Heart left ventricle (tissue), 13 donors: Measurements from ENCODE around the gene HSPB6.

Experiments
- POLR2A ChIP-seq, 2 donors: fragments of 450-650 bp; IDR thresholded peaks; one replicate each; pipeline ENCODE4 v1.6.1; 2017; ENCODE audit warnings: antibody characterized with exemption in 2 of 2, mild to moderate bottlenecking in 2 of 2, moderate library complexity in 2 of 2
- TF ChIP-seq, protein P1 (sequence below), 12 donors: fragments of 200-600 bp; sonication (generic) in 4 of 12; IDR thresholded peaks; one replicate each; pipeline versions ENCODE4 v1.5.0 to v1.8.0; 2018 to 2022; ENCODE audit warnings: antibody characterized with exemption in 12 of 12, mild to moderate bottlenecking in 5 of 12
- donor health status: ischemic (EF 13 %, LVEDD 7.1; RV severe dilation, severe dysfunction).
- donor health status: DM: no; HTN: yes; CAD: no.
- donor health status: DM: no; HTN: no; CAD: no.
- donor health status: ischemic (EF 25% LVEDD 6.9; RV normal size, moderate dysfunction).
- donor health status: ischemic (EF 25% LVEDD 5.7; RV mildly dilated, moderate dysfunction).
- donor health status: ischemic (EF 35%, LVEDD 5.7; RV mildly dilated, moderate dysfunction).
- donor health status: nonischemic (EF 11% LVEDD 7.7; RV severe dilation, severe dysfunction).
- donor health status: DM: yes; HTN: yes; CAD: no.
- donor health status: PGD.
- donor health status: ischemic (EF 29% LVEDD 5.4; RV normal size, mild dysfunction).
- donor health status: nonischemic (EF 23%, LVEDD 6.1; RV moderate dilation, normal function).

DNA sequence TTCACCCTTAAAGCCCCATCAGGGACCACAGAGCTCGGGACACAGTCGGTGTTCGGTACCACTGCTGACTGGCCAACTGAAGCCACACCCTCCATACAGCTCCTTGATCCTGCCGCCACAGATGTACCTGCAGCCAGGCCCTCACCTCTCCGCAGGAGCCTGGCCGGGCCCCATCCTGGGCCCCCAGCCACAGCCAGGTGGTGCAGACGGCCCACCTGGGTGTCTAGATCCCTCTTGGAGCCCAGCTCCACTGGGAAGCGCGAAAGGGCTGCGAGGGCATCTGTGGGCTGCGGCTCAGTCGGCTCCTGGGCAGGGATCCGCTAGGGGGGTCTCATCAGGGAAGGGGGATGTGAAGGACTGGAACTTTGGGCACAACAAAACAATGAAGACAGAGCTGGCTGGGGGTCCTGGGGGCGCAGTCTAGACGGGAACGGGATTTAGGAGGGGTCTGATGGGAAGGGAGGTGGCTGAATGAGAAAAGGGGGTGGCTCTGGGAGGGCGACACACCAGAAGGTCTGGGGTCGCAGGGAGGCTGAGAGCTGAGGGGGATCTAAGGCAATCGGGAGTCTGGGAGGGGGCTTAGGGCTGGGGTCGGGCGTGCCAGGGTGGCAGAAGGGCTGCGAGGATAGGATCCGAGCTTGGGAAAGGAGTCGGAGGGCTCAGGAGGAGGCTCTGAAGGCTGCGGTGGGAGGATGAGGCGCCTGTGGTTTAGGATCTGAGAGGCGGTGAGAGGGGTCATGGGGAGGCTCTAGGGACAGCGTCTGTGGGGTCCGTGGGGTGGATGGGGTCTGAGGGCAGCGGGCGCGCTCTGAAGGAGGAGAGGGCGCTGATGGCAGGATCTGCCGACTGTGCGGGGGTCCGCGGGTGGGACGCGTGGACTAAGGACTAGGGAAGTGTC is 40.1 kb upstream of the HSPB6 start:
- TF ChIP-seq, protein P1, sequence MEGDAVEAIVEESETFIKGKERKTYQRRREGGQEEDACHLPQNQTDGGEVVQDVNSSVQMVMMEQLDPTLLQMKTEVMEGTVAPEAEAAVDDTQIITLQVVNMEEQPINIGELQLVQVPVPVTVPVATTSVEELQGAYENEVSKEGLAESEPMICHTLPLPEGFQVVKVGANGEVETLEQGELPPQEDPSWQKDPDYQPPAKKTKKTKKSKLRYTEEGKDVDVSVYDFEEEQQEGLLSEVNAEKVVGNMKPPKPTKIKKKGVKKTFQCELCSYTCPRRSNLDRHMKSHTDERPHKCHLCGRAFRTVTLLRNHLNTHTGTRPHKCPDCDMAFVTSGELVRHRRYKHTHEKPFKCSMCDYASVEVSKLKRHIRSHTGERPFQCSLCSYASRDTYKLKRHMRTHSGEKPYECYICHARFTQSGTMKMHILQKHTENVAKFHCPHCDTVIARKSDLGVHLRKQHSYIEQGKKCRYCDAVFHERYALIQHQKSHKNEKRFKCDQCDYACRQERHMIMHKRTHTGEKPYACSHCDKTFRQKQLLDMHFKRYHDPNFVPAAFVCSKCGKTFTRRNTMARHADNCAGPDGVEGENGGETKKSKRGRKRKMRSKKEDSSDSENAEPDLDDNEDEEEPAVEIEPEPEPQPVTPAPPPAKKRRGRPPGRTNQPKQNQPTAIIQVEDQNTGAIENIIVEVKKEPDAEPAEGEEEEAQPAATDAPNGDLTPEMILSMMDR (IDR thresholded peaks at IDR 0.05), result no peak
- TF ChIP-seq POLR2A (IDR thresholded peaks at IDR 0.05), result no peak
